ENCODE data around the gene GDE1.
"Not testable (repeated sequence)": the region's sequence is repeated elsewhere in the genome, so short reads cannot be mapped to it uniquely, and the experiment has no call there.

Gene GDE1

GRCh38 chr16:19555938-19556771, 34.3 kb upstream of the GDE1 start:
- no peak for TF ChIP-seq CTCF (IDR thresholded peaks at IDR 0.05; ENCODE audit: control insufficient read depth, insufficient read depth, low read depth, low read length, missing control alignments)
- no peak for DNase-seq (ENCODE audit: low read depth)
- peak overlapping the region; percentile 85 for H3K4me3 ChIP-seq (ENCODE audit: control insufficient read depth, low read depth, low read length)

- peak; percentile 73 for TF ChIP-seq CTCF (IDR thresholded peaks at IDR 0.05; ENCODE audit: control insufficient read depth, insufficient read depth, low read depth, low read length, missing control alignments)
- peak; percentile 94 for DNase-seq (ENCODE audit: low read depth)
- peak within 1 kb of the TSS; percentile 85 for H3K4me3 ChIP-seq (ENCODE audit: control insufficient read depth, low read depth, low read length)
Observed at GRCh38 chr16:19555186-19555937, 33.5 kb upstream of the GDE1 start, which contains the start of gene VPS35L. TSS of gene VPS35L (plus strand) at chr16:19555703. CDS start at chr16:19555730, 27 bp downstream.

DNA sequence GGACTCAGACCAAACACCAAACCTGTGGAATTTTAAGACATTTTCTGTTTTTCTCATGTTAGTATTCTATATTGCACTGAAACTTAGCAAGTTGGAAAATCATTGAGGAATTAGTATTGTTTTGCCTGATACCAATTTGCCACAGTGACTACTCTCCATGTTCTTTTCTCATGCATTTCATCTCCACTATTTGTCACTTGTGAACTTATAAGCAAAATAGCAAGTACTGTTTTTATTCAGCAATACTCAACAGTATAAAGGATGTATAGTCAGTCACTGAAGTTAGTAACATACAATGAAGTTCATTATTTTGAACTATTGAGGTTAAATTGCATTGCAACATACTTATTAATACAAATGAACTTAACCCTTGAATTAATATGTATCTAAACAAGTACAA, 27.8 kb upstream of the GDE1 start:
- no peak for DNase-seq (ENCODE audit: low read depth)
- no peak for TF ChIP-seq CTCF (IDR thresholded peaks at IDR 0.05; ENCODE audit: control insufficient read depth, insufficient read depth, low read depth, low read length, missing control alignments)
- no peak overlapping the region for H3K4me3 ChIP-seq (ENCODE audit: control insufficient read depth, low read depth, low read length)

DNA sequence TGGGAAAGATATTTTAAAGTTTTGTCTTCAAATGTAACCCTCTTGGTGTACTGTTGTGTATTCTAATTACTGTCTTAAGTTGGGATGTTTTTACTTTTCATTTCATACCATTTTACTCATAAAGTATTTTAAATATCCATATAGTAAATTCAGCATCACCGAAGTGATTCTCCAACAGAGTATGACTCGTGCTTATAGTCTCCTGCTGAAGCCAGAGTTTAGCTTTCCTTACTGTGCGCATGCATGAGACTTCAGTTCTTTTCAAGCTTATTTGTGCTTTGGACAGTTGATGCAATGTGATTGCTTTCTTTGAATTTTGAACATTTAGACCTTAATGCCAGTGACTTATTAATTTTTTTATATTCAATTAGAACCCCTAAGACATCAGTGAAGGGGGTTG, 26.2 kb upstream of the GDE1 start:
- DNase-seq (ENCODE audit: low read depth) = no peak
- H3K4me3 ChIP-seq (ENCODE audit: control insufficient read depth, low read depth, low read length) = no peak overlapping the region
- no peak for TF ChIP-seq CTCF (IDR thresholded peaks at IDR 0.05; ENCODE audit: control insufficient read depth, insufficient read depth, low read depth, low read length, missing control alignments)

DNA sequence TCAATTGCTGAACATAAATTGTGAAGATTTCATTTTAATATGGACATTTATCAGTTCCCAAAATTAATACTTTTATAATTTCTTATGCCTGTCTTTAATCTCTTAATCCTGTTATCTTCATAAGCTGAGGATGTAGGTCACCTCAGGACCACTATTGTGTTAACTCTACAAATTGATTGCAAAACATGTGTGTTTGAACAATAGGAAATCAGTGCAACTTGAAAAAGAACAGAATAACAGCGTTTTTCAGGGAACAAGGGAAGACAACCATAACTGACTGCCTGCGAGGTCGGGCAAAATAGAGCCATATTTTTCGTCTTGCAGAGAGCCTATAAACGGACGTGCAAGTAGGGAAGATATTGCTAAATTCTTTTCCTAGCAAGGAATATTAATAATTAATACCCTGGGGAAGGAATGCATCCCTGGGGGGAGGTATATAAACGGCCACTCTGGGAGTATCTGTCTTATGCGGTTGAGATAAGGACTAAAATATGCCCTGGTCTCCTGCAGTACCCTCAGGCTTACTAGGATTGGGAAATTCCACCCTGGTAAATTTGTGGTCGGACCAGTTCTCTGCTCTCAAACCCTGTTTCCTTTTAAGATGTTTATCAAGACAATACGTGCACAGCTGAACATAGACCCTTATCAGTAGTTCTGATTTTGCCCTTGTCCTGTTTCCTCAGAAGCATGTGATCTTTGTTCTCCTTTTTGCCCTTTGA, 21.5 kb upstream of the GDE1 start:
- not testable (repeated sequence) for DNase-seq (ENCODE audit: low read depth); H3K4me3 ChIP-seq (ENCODE audit: control insufficient read depth, low read depth, low read length)

DNA sequence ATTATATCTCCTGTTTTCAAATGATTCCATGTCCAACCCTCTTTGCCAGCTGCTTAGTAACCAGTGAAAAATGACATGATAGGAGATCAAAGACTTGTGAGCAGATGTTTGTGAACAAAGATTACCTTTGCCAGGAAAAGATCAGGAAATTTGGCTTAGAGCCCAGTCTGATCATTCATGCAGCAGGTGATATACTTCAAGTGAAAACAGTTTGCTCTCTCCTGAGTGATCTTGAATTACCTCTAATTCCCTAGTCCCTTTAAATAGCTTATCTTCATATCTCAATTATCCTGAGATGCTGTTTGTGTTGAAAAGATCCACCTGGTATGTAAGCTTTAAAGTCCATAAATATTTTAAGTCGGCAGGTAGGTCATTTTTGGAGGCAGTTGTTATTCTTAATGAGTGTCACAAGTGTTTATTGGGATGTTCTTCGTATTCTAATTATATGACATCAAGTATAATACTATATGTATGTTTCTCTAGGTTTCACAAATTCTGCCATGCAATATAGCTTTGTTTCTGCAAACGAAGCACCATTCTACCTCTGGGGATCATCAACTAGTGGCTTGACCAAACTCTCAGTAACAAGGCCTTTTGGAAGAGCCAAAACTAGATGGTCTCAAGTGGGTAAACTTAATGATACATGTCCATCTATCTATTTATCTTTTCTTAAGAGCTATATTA, 20.4 kb upstream of the GDE1 start:
- TF ChIP-seq CTCF (IDR thresholded peaks at IDR 0.05; ENCODE audit: control insufficient read depth, insufficient read depth, low read depth, low read length, missing control alignments) = no peak
- no peak for DNase-seq (ENCODE audit: low read depth)
- H3K4me3 ChIP-seq (ENCODE audit: control insufficient read depth, low read depth, low read length) = no peak overlapping the region

All from AG09309 (cell line).